Heart right ventricle (tissue), 16 donors: ENCODE results near the gene COL5A1. TPM values are rescaled to one million over a fixed set of nuclear protein-coding genes. Genes with fewer than 3 reads are reported as not detected.

Experiments used
- ATAC-seq, 8 donors: fragments of 200-7000 bp; cut with Tn5 transposase; one replicate each; pipeline ENCODE4 v1.9.1; 2020; ENCODE audit warnings: mild to moderate bottlenecking in 8 of 8, moderate library complexity in 8 of 8, moderate number of reproducible peaks in 1 of 8
- DNase-seq, 2 donors: peaks; one replicate each; pipeline ENCODE4 v3.0.0-alpha.2; 2020
- H3K27ac ChIP-seq, 10 donors: fragments of 200-600 bp; sonication (generic) in 2 of 10; one replicate each; pipeline versions ENCODE4 v1.5.0 to v1.8.0; 2020 to 2022; ENCODE audit warnings: mild to moderate bottlenecking in 3 of 10
- H3K27me3 ChIP-seq, 7 donors: fragments of 200-600 bp; one replicate each; pipeline ENCODE4 v1.8.0; 2021 to 2022; ENCODE audit warnings: mild to moderate bottlenecking in 2 of 7
- H3K36me3 ChIP-seq, 9 donors: fragments of 200-600 bp; sonication (generic) in 1 of 9; one replicate each; pipeline versions ENCODE4 v1.5.0 to v1.8.0; 2020 to 2022; ENCODE audit warnings: mild to moderate bottlenecking in 2 of 9
- H3K4me1 ChIP-seq, 9 donors: fragments of 200-600 bp; sonication (generic) in 1 of 9; one replicate each; pipeline versions ENCODE4 v1.5.0 to v1.8.0; 2020 to 2022; ENCODE audit warnings: mild to moderate bottlenecking in 4 of 9
- H3K4me3 ChIP-seq, 10 donors: fragments of 200-600 bp; sonication (generic) in 2 of 10; one replicate each; pipeline versions ENCODE4 v1.5.0 to v1.8.0; 2020 to 2022; ENCODE audit warnings: mild to moderate bottlenecking in 7 of 10, moderate library complexity in 2 of 10
- H3K9me3 ChIP-seq, 11 donors: fragments of 200-600 bp in 10 of 11; sonication (generic) in 2 of 11; one replicate each; pipeline versions ENCODE4 v1.5.0 to v1.8.0; 2013 to 2022; ENCODE audit warnings: mild to moderate bottlenecking in 2 of 11, control low read depth in 1 of 11, moderate library complexity in 1 of 11
- WGBS, 2 donors: extraction: QIAGEN DNeasy Blood & Tissue Kit; methylation state at CpG; one replicate each; pipeline ENCODE4 v1.1.7; 2013; ENCODE audit warnings: inconsistent platforms in 1 of 2; 5-methylcytosine and 5-hydroxymethylcytosine counted together
- intact Hi-C, 10 donors: fragments of 100-400 bp; cut with DNase I; formaldehyde crosslinking; loops; one replicate each; pipeline versions ENCODE4 v1.11.1 to v1.14.2; 2022
- polyA plus RNA-seq, 2 donors: library from polyadenylated mRNA; stranded (reverse); fragments of 200-250 nt; gene quantifications; one replicate each; pipeline ENCODE4 v1.2.3, GENCODE V29; 2013
- total RNA-seq, 10 donors: library from RNA; stranded (reverse); fragmentation: NEBNext Ultra II Directional in 3 of 10; extraction: Animal tissue kit (Norgen Biotek cat#: 25700) in 3 of 10; gene quantifications; one replicate each; pipeline versions ENCODE4 v1.2.1 to v1.2.4, GENCODE V29; 2021 to 2023
- TF ChIP-seq, protein P1 (sequence below), 9 donors: fragments of 200-600 bp; sonication (generic) in 2 of 9; IDR thresholded peaks; one replicate each; pipeline versions ENCODE4 v1.5.0 to v1.8.0; 2021 to 2022; ENCODE audit warnings: antibody characterized with exemption in 9 of 9, mild to moderate bottlenecking in 5 of 9, moderate library complexity in 1 of 9
- donor health status: Arrhythmogenic right ventricular cardiomyopathy.
- donor health status: ischemic (EF 13 %, LVEDD 7.1; RV severe dilation, severe dysfunction).
- donor health status: healthy with polysubstance abuse.
- donor health status: DM: no; HTN: yes; CAD: no.
- donor health status: DM: no; HTN: no; CAD: no.
- donor health status: ischemic (EF 25% LVEDD 6.9; RV normal size, moderate dysfunction).
- donor health status: ischemic (EF 25% LVEDD 5.7; RV mildly dilated, moderate dysfunction).
- donor health status: healthy.
- donor health status: DM: yes; HTN: yes; CAD: no.
- donor health status: Ischemic cardiomyopathy.
- donor health status: ischemic (EF 35%, LVEDD 5.7; RV mildly dilated, moderate dysfunction).
- donor health status: nonischemic (EF 11% LVEDD 7.7; RV severe dilation, severe dysfunction).
- donor health status: DM: yes; HTN: yes; CAD: no.
- donor health status: PGD.
- donor health status: ischemic (EF 29% LVEDD 5.4; RV normal size, mild dysfunction).
- donor health status: nonischemic (EF 23%, LVEDD 6.1; RV moderate dilation, normal function).

Gene COL5A1
- total and polyA plus RNA-seq, 12 donors = 8.1 to 60.0 (median 13.3) TPM

- intact Hi-C loops = loop anchor here in 9 of 10 donors (5.0 to 10.0 kb wide), 7 partner anchors 41 to 718 kb away; no protein-coding TSS in a partner anchor
- DNase-seq = peak in 1 of 2 donors; percentile 1
- Histone ChIP-seq H3K36me3 (peaks cover 0 to 29% (median 0%) of the 10 kb centered on the region in 9 donors), H3K27me3 (no peaks in the 10 kb centered on the region), H3K9me3 (no peaks in the 10 kb centered on the region), H3K4me3 (no peak overlapping the region), H3K27ac (no peak overlapping the region), H3K4me1 (peaks cover 4 to 21% (median 11%) of the 10 kb centered on the region in 9 donors)
- no peak for ATAC-seq
- 91 to 96% methylated on average over 8 of the region's 8 CpGs for WGBS, 2 donors
- TF ChIP-seq, protein P1, sequence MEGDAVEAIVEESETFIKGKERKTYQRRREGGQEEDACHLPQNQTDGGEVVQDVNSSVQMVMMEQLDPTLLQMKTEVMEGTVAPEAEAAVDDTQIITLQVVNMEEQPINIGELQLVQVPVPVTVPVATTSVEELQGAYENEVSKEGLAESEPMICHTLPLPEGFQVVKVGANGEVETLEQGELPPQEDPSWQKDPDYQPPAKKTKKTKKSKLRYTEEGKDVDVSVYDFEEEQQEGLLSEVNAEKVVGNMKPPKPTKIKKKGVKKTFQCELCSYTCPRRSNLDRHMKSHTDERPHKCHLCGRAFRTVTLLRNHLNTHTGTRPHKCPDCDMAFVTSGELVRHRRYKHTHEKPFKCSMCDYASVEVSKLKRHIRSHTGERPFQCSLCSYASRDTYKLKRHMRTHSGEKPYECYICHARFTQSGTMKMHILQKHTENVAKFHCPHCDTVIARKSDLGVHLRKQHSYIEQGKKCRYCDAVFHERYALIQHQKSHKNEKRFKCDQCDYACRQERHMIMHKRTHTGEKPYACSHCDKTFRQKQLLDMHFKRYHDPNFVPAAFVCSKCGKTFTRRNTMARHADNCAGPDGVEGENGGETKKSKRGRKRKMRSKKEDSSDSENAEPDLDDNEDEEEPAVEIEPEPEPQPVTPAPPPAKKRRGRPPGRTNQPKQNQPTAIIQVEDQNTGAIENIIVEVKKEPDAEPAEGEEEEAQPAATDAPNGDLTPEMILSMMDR (IDR thresholded peaks at IDR 0.05) = no peak
Observed at GRCh38 chr9:134696433-134696832, 54.8 kb downstream of the COL5A1 start.

- DNase-seq = no peak
- Histone ChIP-seq H3K9me3 (no peaks in the 10 kb centered on the region), H3K27me3 (no peaks in the 10 kb centered on the region), H3K36me3 (peaks cover 0 to 28% (median 0%) of the 10 kb centered on the region in 9 donors), H3K4me3 (no peak overlapping the region), H3K27ac (peak overlapping the region in 1 of 10 donors; percentile 5), H3K4me1 (peaks cover 0 to 25% (median 7%) of the 10 kb centered on the region in 9 donors)
- TF ChIP-seq, protein P1 (IDR thresholded peaks at IDR 0.05) = no peak
- intact Hi-C loops = loop anchor here (1.0 to 10.0 kb wide), 10 partner anchors 39 to 717 kb away; no protein-coding TSS in a partner anchor
- 69 to 70% methylated on average over 5 of the region's 5 CpGs for WGBS, 2 donors
- ATAC-seq = peak in 3 of 8 donors; percentile 8 to 14 (median 8)
Observed at GRCh38 chr9:134698111-134698510, 56.5 kb downstream of the COL5A1 start.

DNA sequence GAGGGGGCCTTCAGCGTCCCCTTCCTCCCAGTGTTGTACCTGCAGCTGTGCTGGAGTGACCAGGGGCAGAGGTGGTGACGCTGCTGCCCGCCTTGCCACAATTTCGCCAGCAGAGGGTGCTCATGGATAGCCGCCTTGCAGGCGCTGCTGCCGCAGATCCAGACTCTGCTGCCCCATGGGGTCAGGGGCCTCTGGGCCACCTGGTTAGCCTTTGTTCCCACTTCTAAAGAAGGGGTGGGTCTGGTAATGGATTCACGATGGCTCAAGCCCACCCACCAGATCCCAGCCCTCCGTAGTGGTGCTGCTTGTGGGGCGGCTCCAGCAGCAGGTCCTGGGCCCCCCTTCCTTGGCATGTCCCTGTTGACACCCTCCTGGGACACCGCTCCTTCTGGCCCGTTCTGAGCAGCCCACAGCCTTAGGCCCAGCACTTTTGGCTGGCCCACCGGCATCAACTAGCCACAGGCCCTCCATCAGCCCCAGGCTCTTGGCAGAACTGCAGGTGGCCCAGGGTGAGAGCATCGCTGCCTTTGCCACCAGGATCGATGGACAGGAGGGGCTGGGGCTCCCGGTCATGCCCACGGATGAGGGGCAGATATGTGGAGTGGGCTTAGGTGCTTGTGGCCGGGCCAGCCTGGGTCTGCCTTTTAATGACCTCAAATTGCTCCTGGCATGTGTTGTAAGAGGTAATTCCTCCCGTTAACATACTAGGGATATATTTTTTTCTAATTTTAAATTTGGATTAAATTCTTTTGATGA lies 57.2 kb downstream of the COL5A1 start:
- Histone ChIP-seq H3K36me3 (peaks cover 0 to 28% (median 0%) of the 10 kb centered on the region in 9 donors), H3K4me3 (no peak overlapping the region), H3K27ac (peak overlapping the region in 1 of 10 donors; percentile 21), H3K4me1 (peaks cover 0 to 25% (median 7%) of the 10 kb centered on the region in 9 donors), H3K27me3 (no peaks in the 10 kb centered on the region), H3K9me3 (no peaks in the 10 kb centered on the region)
- DNase-seq (peak; percentile 66 to 78), ATAC-seq (peak; percentile 66 to 87 (median 80))
- TF ChIP-seq, protein P1 (IDR thresholded peaks at IDR 0.05) = peak; percentile 89 to 97 (median 93)
- intact Hi-C loops = loop anchor here (1.0 to 10.0 kb wide), 10 partner anchors 39 to 716 kb away; no protein-coding TSS in a partner anchor
- WGBS, 2 donors = 40 to 43% methylated on average over 19 of the region's 19 CpGs

DNA sequence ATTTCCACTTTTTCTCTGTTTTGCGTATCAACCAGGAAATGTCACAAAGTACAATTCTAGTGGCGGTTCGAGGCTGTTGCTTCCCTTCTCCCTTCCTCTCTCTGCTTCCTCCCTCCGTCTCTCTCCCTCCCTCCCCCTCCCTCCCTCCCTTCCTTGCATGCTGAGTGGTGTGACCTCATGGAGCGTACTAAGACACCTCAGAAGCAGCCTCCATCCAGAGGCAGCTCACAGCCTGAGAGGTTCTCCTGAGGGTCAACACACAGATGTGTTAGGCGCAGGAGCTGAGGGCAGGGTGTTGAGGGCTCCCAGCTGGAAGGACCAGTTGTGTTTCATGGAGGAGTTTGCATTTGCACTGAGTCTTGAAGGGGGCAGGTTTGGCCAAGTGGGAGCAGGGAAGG lies 57.7 kb downstream of the COL5A1 start:
- no peaks in the 10 kb centered on the region for H3K9me3 ChIP-seq
- WGBS, 2 donors = 58 to 66% methylated on average over 6 of the region's 6 CpGs
- H3K4me1 ChIP-seq = peaks cover 0 to 25% (median 7%) of the 10 kb centered on the region in 9 donors
- ATAC-seq (peak in 2 of 8 donors; percentile 28 to 41), DNase-seq (no peak)
- H3K4me3 ChIP-seq = no peak overlapping the region
- no peak overlapping the region for H3K27ac ChIP-seq
- peaks cover 0 to 28% (median 0%) of the 10 kb centered on the region in 9 donors for H3K36me3 ChIP-seq
- TF ChIP-seq, protein P1 (IDR thresholded peaks at IDR 0.05) = no peak
- intact Hi-C loops = loop anchor here (2.0 to 10.0 kb wide), 9 partner anchors 38 to 715 kb away; no protein-coding TSS in a partner anchor
- no peaks in the 10 kb centered on the region for H3K27me3 ChIP-seq
